NCI-H2171 (cell line): ENCODE results near the gene KRT83.
"Not testable (repeated sequence)": the region's sequence is repeated elsewhere in the genome, so short reads cannot be mapped to it uniquely, and the experiment has no call there.

ENCODE experiments used
- DNase-seq: peaks from one replicate; lab custom pipeline; 2025; lab: John Stamatoyannopoulos, UW

Gene KRT83

GRCh38 chr12:52308806-52309425 lies 12.3 kb downstream of the KRT83 start:
- DNase-seq: no peak

GRCh38 chr12:52307836-52308805 lies 13.1 kb downstream of the KRT83 start:
- DNase-seq: peak; percentile 68

- no peak for DNase-seq
Measured at GRCh38 chr12:52306731-52307130, 14.5 kb downstream of the KRT83 start.

GRCh38 chr12:52305921-52306705 lies 15.1 kb downstream of the KRT83 start:
- no peak for DNase-seq

- not testable (repeated sequence) for DNase-seq
Measured at GRCh38 chr12:52304941-52305411, 16.2 kb downstream of the KRT83 start.

- peak; percentile 14 for DNase-seq
Measured at GRCh38 chr12:52302242-52302914, 18.8 kb downstream of the KRT83 start.

- not testable (repeated sequence) for DNase-seq
Measured at GRCh38 chr12:52301721-52302120, 19.5 kb downstream of the KRT83 start.

GRCh38 chr12:52300796-52301691 lies 20.2 kb downstream of the KRT83 start:
- DNase-seq: no peak

- DNase-seq: no peak
Measured at GRCh38 chr12:52298677-52299190, 22.5 kb downstream of the KRT83 start.

- no peak for DNase-seq
Measured at GRCh38 chr12:52296572-52297215, 24.5 kb downstream of the KRT83 start.

GRCh38 chr12:52295663-52296062 lies 25.5 kb downstream of the KRT83 start:
- no peak for DNase-seq

- DNase-seq: no peak
Measured at GRCh38 chr12:52294803-52295202, 26.4 kb downstream of the KRT83 start.

- no peak for DNase-seq
Measured at GRCh38 chr12:52293926-52294325, 27.3 kb downstream of the KRT83 start.

- no peak for DNase-seq
Measured at GRCh38 chr12:52291267-52291935, 29.8 kb downstream of the KRT83 start, which contains the start of gene KRT81. KRT81 (minus strand) TSS chr12:52291534; CDS start chr12:52291465, 69 bp downstream.

- peak; percentile 18 for DNase-seq
Measured at GRCh38 chr12:52290483-52291134, 30.6 kb downstream of the KRT83 start.

GRCh38 chr12:52287816-52288805 lies 33.1 kb downstream of the KRT83 start:
- DNase-seq: not testable (repeated sequence)
